ENCODE results near the gene AP4B1.
"Not testable (repeated sequence)": the region's sequence is repeated elsewhere in the genome, so short reads cannot be mapped to it uniquely, and the experiment has no call there.

AP4B1 gene

GRCh38 chr1:113857776-113858175 lies 46.8 kb downstream of the AP4B1 start:
- Histone ChIP-seq H3K27me3 (ENCODE audit: insufficient read depth, poor library complexity, severe bottlenecking) (no peaks in the 10 kb centered on the region), H3K27ac (replicated peaks) (0 out of 2 replicates have a peak overlapping the region, but pooled peaks have one; percentile 18), H3K4me3 (replicated peaks; ENCODE audit: insufficient read depth, low read length) (no peak overlapping the region)
- TF ChIP-seq GABPA (IDR thresholded peaks at IDR 0.05; ENCODE audit: low read depth) (no peak), SPI1 (IDR thresholded peaks at IDR 0.05; ENCODE audit: borderline replicate concordance, low read depth) (no peak), POLR2AphosphoS5 (IDR thresholded peaks at IDR 0.05; ENCODE audit: low read depth) (no peak)
- TF ChIP-seq, protein P1, sequence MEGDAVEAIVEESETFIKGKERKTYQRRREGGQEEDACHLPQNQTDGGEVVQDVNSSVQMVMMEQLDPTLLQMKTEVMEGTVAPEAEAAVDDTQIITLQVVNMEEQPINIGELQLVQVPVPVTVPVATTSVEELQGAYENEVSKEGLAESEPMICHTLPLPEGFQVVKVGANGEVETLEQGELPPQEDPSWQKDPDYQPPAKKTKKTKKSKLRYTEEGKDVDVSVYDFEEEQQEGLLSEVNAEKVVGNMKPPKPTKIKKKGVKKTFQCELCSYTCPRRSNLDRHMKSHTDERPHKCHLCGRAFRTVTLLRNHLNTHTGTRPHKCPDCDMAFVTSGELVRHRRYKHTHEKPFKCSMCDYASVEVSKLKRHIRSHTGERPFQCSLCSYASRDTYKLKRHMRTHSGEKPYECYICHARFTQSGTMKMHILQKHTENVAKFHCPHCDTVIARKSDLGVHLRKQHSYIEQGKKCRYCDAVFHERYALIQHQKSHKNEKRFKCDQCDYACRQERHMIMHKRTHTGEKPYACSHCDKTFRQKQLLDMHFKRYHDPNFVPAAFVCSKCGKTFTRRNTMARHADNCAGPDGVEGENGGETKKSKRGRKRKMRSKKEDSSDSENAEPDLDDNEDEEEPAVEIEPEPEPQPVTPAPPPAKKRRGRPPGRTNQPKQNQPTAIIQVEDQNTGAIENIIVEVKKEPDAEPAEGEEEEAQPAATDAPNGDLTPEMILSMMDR (IDR thresholded peaks at IDR 0.05; ENCODE audit: insufficient read depth, low read length), result no peak
- TF ChIP-seq, protein P2, sequence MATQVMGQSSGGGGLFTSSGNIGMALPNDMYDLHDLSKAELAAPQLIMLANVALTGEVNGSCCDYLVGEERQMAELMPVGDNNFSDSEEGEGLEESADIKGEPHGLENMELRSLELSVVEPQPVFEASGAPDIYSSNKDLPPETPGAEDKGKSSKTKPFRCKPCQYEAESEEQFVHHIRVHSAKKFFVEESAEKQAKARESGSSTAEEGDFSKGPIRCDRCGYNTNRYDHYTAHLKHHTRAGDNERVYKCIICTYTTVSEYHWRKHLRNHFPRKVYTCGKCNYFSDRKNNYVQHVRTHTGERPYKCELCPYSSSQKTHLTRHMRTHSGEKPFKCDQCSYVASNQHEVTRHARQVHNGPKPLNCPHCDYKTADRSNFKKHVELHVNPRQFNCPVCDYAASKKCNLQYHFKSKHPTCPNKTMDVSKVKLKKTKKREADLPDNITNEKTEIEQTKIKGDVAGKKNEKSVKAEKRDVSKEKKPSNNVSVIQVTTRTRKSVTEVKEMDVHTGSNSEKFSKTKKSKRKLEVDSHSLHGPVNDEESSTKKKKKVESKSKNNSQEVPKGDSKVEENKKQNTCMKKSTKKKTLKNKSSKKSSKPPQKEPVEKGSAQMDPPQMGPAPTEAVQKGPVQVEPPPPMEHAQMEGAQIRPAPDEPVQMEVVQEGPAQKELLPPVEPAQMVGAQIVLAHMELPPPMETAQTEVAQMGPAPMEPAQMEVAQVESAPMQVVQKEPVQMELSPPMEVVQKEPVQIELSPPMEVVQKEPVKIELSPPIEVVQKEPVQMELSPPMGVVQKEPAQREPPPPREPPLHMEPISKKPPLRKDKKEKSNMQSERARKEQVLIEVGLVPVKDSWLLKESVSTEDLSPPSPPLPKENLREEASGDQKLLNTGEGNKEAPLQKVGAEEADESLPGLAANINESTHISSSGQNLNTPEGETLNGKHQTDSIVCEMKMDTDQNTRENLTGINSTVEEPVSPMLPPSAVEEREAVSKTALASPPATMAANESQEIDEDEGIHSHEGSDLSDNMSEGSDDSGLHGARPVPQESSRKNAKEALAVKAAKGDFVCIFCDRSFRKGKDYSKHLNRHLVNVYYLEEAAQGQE (IDR thresholded peaks at IDR 0.05; ENCODE audit: insufficient replicate concordance, low read depth), result no peak
- DNase-seq (ENCODE audit: low read depth in 1 of 2, low spot score in 1 of 2), result no peak

DNA sequence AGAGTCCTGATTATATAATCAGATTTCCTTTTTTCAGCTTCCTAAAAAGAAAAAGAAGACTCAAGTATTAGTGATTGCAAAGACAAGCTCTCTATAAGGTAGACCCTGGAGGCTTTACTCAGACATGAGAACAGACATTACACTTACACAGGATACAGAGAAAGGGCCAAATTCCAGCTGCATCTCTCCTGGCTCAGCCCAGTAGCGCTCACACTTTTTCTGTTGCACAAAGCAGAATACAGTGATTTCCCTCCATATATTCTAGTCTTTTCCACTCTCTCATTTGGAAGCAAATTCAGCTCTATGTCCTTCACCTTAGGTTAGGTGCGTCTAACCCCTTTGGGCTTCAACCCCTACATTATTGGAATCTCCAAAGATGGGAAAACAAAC lies 48.2 kb downstream of the AP4B1 start:
- H3K27me3 ChIP-seq (ENCODE audit: insufficient read depth, poor library complexity, severe bottlenecking), result no peaks in the 10 kb centered on the region
- H3K4me3 ChIP-seq (replicated peaks; ENCODE audit: insufficient read depth, low read length), result no peak overlapping the region
- no peak for DNase-seq (ENCODE audit: low read depth in 1 of 2, low spot score in 1 of 2)
- no peak for TF ChIP-seq SPI1 (IDR thresholded peaks at IDR 0.05; ENCODE audit: borderline replicate concordance, low read depth)
- TF ChIP-seq, protein P2 (IDR thresholded peaks at IDR 0.05; ENCODE audit: insufficient replicate concordance, low read depth), result no peak
- TF ChIP-seq, protein P1 (IDR thresholded peaks at IDR 0.05; ENCODE audit: insufficient read depth, low read length), result no peak
- TF ChIP-seq POLR2AphosphoS5 (IDR thresholded peaks at IDR 0.05; ENCODE audit: low read depth), result no peak
- H3K27ac ChIP-seq (replicated peaks), result no peak overlapping the region

DNA sequence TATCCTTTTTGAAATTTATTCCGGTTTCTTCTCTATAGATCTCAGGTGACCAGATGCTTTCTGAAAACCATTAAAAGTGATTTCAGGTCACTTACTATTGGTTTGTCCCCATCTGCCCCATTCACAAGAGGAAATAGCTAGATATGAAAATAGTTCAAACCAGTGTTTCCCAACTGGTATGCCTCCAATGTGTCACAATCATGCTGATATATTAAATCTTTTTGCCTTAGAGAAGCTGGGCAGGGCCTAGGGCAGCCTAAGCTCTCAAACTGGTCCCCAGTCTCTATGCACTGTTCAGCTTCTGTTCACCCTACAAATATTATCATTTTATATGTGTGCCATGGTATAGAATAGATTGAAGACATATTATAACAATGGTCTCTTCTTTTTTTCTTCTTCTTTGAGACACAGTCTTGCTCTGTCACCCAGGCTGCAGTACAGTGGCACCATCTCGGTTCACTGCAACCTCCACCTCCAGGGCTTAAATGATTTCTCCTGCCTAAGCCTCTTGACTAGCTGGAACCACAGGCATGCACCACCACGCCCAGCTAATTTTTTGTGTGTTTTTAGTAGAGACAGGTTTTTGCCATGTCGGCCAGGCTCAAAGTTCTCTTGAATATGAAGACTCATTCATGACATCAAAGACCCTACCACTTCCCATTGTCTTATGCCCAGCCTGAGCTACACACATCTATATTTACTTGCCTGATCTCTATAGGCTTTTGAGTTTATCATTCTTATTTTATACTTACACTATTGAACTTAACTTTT lies 48.8 kb downstream of the AP4B1 start:
- Histone ChIP-seq H3K4me3 (replicated peaks; ENCODE audit: insufficient read depth, low read length) (no peak overlapping the region), H3K27ac (replicated peaks) (no peak overlapping the region), H3K27me3 (ENCODE audit: insufficient read depth, poor library complexity, severe bottlenecking) (no peaks in the 10 kb centered on the region)
- no peak for TF ChIP-seq GABPA (IDR thresholded peaks at IDR 0.05; ENCODE audit: low read depth)
- TF ChIP-seq POLR2AphosphoS5 (IDR thresholded peaks at IDR 0.05; ENCODE audit: low read depth), result no peak
- DNase-seq (ENCODE audit: low read depth in 1 of 2, low spot score in 1 of 2), result no peak

DNA sequence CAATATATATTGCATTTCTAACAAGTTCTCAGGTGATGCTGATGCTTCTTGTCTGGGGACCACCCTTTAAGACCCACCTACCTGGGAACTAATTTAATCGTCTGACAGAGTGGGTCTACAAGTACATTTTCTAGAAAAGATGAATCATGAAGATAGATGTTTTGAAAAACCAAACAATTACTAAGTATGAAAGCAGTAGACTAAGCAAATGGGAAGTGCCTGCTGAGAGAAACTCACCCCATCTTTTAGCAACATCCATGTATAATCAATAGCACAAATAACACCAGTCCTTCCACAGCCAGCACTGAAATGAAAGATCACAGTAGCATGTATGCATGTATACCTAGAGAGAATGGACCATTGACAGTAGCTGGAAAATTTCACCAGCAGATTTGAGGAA lies 50.4 kb downstream of the AP4B1 start:
- Histone ChIP-seq H3K27me3 (ENCODE audit: insufficient read depth, poor library complexity, severe bottlenecking) (no peaks in the 10 kb centered on the region), H3K27ac (replicated peaks) (no peak overlapping the region), H3K4me3 (replicated peaks; ENCODE audit: insufficient read depth, low read length) (no peak overlapping the region)
- DNase-seq (ENCODE audit: low read depth in 1 of 2, low spot score in 1 of 2), result no peak
- TF ChIP-seq GABPA (IDR thresholded peaks at IDR 0.05; ENCODE audit: low read depth), result no peak
- TF ChIP-seq, protein P1 (IDR thresholded peaks at IDR 0.05; ENCODE audit: insufficient read depth, low read length), result no peak

- H3K4me3 ChIP-seq (replicated peaks; ENCODE audit: insufficient read depth, low read length); H3K27ac ChIP-seq (replicated peaks): not testable (repeated sequence)
Measured at GRCh38 chr1:113852694-113853093, 51.9 kb downstream of the AP4B1 start.

More at GRCh38 chr1:113852694-113853093, 51.9 kb downstream of the AP4B1 start:
- DNase-seq (ENCODE audit: low read depth in 1 of 2, low spot score in 1 of 2); H3K27me3 ChIP-seq (ENCODE audit: insufficient read depth, poor library complexity, severe bottlenecking): not testable (repeated sequence)

Measured in HL-60 (cell line).